ENCODE results near the gene HOXD9.

HOXD9 gene

DNA sequence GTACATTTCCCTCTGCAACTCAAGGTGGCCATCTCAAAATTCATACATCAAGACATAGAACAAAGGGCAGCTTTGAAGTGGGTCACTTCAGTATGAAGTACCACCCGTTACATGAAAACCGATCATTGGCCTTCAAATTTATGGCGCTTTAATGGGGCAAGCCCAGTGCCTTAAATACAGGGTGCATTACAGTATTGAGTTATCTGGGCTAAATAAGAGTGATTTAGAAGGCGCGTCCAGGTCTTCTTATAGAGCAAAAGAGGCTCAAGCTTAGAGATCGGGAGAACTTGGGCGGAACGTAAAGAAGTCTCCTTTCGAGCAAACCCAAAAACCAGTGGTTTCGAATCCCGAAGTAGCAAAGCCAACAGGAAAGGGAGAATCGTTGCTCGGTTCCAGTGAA lies 41.7 kb downstream of the HOXD9 start:
- peaks cover 3% of the 10 kb centered on the region for H3K36me3 ChIP-seq (ENCODE audit: control insufficient read depth, insufficient read depth, low read length)
- H3K4me1 ChIP-seq = no peaks in the 10 kb centered on the region
- no peak overlapping the region for H3K4me2 ChIP-seq (ENCODE audit: low read length)
- H3K9ac ChIP-seq = no peak overlapping the region
- H2AFZ ChIP-seq = no peak overlapping the region
- TF ChIP-seq, protein P1, sequence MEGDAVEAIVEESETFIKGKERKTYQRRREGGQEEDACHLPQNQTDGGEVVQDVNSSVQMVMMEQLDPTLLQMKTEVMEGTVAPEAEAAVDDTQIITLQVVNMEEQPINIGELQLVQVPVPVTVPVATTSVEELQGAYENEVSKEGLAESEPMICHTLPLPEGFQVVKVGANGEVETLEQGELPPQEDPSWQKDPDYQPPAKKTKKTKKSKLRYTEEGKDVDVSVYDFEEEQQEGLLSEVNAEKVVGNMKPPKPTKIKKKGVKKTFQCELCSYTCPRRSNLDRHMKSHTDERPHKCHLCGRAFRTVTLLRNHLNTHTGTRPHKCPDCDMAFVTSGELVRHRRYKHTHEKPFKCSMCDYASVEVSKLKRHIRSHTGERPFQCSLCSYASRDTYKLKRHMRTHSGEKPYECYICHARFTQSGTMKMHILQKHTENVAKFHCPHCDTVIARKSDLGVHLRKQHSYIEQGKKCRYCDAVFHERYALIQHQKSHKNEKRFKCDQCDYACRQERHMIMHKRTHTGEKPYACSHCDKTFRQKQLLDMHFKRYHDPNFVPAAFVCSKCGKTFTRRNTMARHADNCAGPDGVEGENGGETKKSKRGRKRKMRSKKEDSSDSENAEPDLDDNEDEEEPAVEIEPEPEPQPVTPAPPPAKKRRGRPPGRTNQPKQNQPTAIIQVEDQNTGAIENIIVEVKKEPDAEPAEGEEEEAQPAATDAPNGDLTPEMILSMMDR (IDR thresholded peaks at IDR 0.05) = no peak
- H3K9me3 ChIP-seq (ENCODE audit: control insufficient read depth, low read length) = no peaks in the 10 kb centered on the region
- no peak overlapping the region for H3K4me3 ChIP-seq (ENCODE audit: low read depth, low read length)
- H3K79me2 ChIP-seq = no peaks in the 10 kb centered on the region
- peaks cover 29% of the 10 kb centered on the region for H3K27me3 ChIP-seq (ENCODE audit: control insufficient read depth, insufficient read depth, low read length)
- H3K27ac ChIP-seq = no peak overlapping the region

DNA sequence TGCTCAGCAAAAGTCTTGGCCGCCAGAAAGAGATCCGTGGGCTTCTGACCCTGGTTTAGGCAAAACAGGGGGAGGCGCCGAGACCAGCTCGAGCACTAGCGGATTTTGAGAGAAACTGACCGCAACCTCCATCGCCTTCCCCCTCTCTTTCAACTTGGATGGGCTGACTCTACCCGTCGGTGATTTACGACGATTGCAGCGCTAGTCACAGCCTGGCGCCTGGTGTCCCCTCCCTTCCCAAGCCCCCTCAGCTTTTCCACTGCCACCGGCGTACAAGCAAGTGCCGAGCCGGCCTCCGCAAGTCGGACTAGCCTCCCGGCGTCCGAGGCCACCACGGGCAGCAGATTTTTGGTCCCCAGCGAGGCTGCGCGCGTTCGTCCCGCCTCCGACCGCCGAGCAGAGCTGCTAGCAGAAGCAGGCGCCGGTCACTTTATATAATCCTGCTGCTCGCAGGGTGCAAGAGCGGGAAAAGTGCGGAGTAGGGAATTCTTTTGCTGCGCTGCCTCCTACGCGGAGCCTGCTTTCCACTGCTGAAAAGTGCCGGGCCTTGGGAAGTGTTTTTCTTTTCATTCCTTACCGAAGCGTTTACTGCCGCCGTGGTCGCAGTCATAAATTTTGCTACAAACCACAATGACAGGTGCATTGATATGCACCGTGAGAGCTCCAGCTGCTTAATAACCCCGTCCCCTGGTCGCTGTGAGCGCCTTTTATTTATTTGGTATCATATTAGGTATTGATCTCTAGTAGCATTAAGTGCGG lies 42.3 kb downstream of the HOXD9 start:
- Histone ChIP-seq H2AFZ (no peak overlapping the region), H3K4me1 (no peaks in the 10 kb centered on the region), H3K27me3 (ENCODE audit: control insufficient read depth, insufficient read depth, low read length) (peaks cover 29% of the 10 kb centered on the region), H3K4me3 (ENCODE audit: low read depth, low read length) (no peak overlapping the region), H3K9ac (no peak overlapping the region), H3K79me2 (no peaks in the 10 kb centered on the region), H3K9me3 (ENCODE audit: control insufficient read depth, low read length) (no peaks in the 10 kb centered on the region), H3K36me3 (ENCODE audit: control insufficient read depth, insufficient read depth, low read length) (peaks cover 3% of the 10 kb centered on the region), H3K4me2 (ENCODE audit: low read length) (no peak overlapping the region), H3K27ac (no peak overlapping the region)
- TF ChIP-seq, protein P1 (IDR thresholded peaks at IDR 0.05) = no peak

DNA sequence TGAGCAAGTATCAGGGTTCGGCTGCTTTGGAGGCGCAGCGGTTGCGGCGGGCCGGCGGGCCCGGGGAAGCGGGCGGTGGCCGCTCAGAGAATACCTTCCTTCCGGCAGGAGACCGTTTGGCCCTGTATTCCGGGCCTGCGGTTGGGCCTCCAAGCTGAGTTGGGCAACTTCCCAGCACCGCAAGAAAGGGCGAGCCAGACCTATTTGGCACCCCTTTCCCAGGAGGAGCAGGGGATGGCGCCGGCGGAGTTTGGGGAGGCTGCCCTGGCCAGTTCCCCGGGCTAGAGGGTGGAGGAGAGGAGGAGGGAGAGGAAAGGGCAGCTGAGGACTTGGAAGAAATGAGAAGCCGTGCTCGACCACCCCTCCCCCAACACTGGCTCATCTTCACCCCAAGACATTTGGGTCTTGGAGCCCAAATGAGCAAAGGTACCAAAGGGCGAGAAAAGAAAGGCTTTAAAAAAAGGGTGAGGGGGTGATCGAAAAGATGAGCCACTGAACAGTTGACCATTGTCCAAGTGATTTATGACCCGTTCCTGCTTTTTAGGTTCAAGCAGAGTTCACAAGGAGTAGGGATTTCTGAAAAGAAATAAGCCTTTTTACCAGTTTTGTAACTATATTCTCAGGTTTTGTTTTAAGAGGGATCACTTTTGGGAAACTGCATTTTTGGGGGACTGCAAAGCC lies 43.0 kb downstream of the HOXD9 start:
- Histone ChIP-seq H3K9me3 (ENCODE audit: control insufficient read depth, low read length) (no peaks in the 10 kb centered on the region), H3K27me3 (ENCODE audit: control insufficient read depth, insufficient read depth, low read length) (peaks cover 25% of the 10 kb centered on the region), H3K9ac (no peak overlapping the region), H2AFZ (no peak overlapping the region), H3K27ac (no peak overlapping the region), H3K4me3 (ENCODE audit: low read depth, low read length) (no peak overlapping the region), H3K36me3 (ENCODE audit: control insufficient read depth, insufficient read depth, low read length) (peaks cover 3% of the 10 kb centered on the region), H3K79me2 (no peaks in the 10 kb centered on the region), H3K4me1 (no peaks in the 10 kb centered on the region), H3K4me2 (ENCODE audit: low read length) (no peak overlapping the region)
- TF ChIP-seq, protein P1 (IDR thresholded peaks at IDR 0.05) = no peak

DNA sequence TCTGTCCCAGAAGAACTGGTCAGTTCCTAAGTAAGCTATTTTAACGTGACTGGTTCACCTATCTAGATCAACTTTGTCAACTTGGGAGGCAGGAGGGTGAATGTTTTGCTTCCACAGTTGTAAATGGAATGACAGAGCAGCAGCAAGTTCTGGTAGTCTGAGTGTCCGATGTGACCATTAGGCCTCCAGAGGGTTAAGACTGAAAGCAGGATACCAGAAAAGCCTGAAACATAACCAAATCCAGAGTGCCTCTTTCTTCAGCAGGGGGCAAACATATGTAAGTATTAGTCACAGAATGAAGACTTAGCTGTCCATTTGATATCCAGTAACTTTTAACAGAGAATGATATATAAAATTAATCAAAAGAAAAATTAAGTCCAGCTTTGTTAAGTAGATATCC lies 43.8 kb downstream of the HOXD9 start:
- Histone ChIP-seq H3K36me3 (ENCODE audit: control insufficient read depth, insufficient read depth, low read length) (peaks cover 3% of the 10 kb centered on the region), H3K9ac (no peak overlapping the region), H3K4me1 (no peaks in the 10 kb centered on the region), H3K4me2 (ENCODE audit: low read length) (no peak overlapping the region), H3K9me3 (ENCODE audit: control insufficient read depth, low read length) (no peaks in the 10 kb centered on the region), H2AFZ (no peak overlapping the region), H3K27me3 (ENCODE audit: control insufficient read depth, insufficient read depth, low read length) (peaks cover 21% of the 10 kb centered on the region), H3K79me2 (no peaks in the 10 kb centered on the region), H3K4me3 (ENCODE audit: low read depth, low read length) (no peak overlapping the region), H3K27ac (no peak overlapping the region)
- TF ChIP-seq, protein P1 (IDR thresholded peaks at IDR 0.05) = no peak
